PFSK-1 (cell line): ENCODE results near the gene CATSPERB.

Source experiments
- FOXP2 ChIP-seq: optimal IDR thresholded peaks from 2 replicates; pipeline ENCODE3; 2011; ENCODE audit warnings: borderline replicate concordance, control low read depth, inconsistent platforms; ENCODE audit not compliant: insufficient read depth; ENCODE audit errors: extremely low read length, extremely low read depth
- POLR2AphosphoS5 ChIP-seq: IDR thresholded peaks from 2 replicates; pipeline ENCODE4 v1.6.1; 2012; ENCODE audit warnings: low read depth, mild to moderate bottlenecking, control low read depth, low read length, moderate library complexity
- SIN3A ChIP-seq: IDR thresholded peaks from 2 replicates; pipeline ENCODE4 v1.6.1; 2012; ENCODE audit warnings: mild to moderate bottlenecking, low read length, moderate library complexity, borderline replicate concordance; ENCODE audit not compliant: insufficient read depth
- TAF1 ChIP-seq: IDR thresholded peaks from 2 replicates; pipeline ENCODE4 v1.6.1; 2012; ENCODE audit warnings: low read length, control low read depth, borderline replicate concordance; ENCODE audit not compliant: insufficient read depth
- TF ChIP-seq, protein P1 (sequence below), 2 experiments: IDR thresholded peaks; 2 replicates each; pipeline versions ENCODE4 v1.6.1 to v1.8.0; 2011 to 2012; ENCODE audit warnings: low read depth in 2 of 2, low read length in 2 of 2, control low read depth in 1 of 2, inconsistent platforms in 1 of 2, mild to moderate bottlenecking in 1 of 2, moderate library complexity in 1 of 2; ENCODE audit not compliant: insufficient read depth in 1 of 2

The CATSPERB gene

GRCh38 chr14:91770185-91770584, 38.3 kb upstream of the CATSPERB start:
- TF ChIP-seq SIN3A (no peak), FOXP2 (no peak), POLR2AphosphoS5 (no peak)
- TF ChIP-seq, protein P1, sequence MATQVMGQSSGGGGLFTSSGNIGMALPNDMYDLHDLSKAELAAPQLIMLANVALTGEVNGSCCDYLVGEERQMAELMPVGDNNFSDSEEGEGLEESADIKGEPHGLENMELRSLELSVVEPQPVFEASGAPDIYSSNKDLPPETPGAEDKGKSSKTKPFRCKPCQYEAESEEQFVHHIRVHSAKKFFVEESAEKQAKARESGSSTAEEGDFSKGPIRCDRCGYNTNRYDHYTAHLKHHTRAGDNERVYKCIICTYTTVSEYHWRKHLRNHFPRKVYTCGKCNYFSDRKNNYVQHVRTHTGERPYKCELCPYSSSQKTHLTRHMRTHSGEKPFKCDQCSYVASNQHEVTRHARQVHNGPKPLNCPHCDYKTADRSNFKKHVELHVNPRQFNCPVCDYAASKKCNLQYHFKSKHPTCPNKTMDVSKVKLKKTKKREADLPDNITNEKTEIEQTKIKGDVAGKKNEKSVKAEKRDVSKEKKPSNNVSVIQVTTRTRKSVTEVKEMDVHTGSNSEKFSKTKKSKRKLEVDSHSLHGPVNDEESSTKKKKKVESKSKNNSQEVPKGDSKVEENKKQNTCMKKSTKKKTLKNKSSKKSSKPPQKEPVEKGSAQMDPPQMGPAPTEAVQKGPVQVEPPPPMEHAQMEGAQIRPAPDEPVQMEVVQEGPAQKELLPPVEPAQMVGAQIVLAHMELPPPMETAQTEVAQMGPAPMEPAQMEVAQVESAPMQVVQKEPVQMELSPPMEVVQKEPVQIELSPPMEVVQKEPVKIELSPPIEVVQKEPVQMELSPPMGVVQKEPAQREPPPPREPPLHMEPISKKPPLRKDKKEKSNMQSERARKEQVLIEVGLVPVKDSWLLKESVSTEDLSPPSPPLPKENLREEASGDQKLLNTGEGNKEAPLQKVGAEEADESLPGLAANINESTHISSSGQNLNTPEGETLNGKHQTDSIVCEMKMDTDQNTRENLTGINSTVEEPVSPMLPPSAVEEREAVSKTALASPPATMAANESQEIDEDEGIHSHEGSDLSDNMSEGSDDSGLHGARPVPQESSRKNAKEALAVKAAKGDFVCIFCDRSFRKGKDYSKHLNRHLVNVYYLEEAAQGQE (IDR thresholded peaks at IDR 0.05; ENCODE audit: insufficient read depth in 1 of 2, low read depth in 2 of 2, low read length in 2 of 2), result no peak

- no peak for TF ChIP-seq TAF1
- no peak for TF ChIP-seq SIN3A
- TF ChIP-seq FOXP2, result no peak
- TF ChIP-seq, protein P1 (IDR thresholded peaks at IDR 0.05; ENCODE audit: insufficient read depth in 1 of 2, low read depth in 2 of 2, low read length in 2 of 2), result no peak
- no peak for TF ChIP-seq POLR2AphosphoS5
Observed at GRCh38 chr14:91755570-91756295, 23.8 kb upstream of the CATSPERB start.

- TF ChIP-seq, protein P1 (IDR thresholded peaks at IDR 0.05; ENCODE audit: insufficient read depth in 1 of 2, low read depth in 2 of 2, low read length in 2 of 2), result no peak
- TF ChIP-seq TAF1, result no peak
- no peak for TF ChIP-seq FOXP2
- TF ChIP-seq SIN3A, result no peak
- no peak for TF ChIP-seq POLR2AphosphoS5
Observed at GRCh38 chr14:91754819-91755218, 22.9 kb upstream of the CATSPERB start.

GRCh38 chr14:91754185-91754584, 22.3 kb upstream of the CATSPERB start:
- no peak for TF ChIP-seq SIN3A
- TF ChIP-seq, protein P1 (IDR thresholded peaks at IDR 0.05; ENCODE audit: insufficient read depth in 1 of 2, low read depth in 2 of 2, low read length in 2 of 2), result no peak
- TF ChIP-seq POLR2AphosphoS5, result no peak
- no peak for TF ChIP-seq FOXP2
- no peak for TF ChIP-seq TAF1
